Activated CD4-positive, alpha-beta T cell treated with anti-CD3 and anti-CD28 coated beads, Interleukin-2, Interleukin-4, amounts not matched to agents 100 ng/mL and 50 ng/mL, durations not matched to agents 16 hours and 8 hours (primary cell): ENCODE measurements around the gene PLA2G5.
"Not testable (repeated sequence)": the region's sequence is repeated elsewhere in the genome, so short reads cannot be mapped to it uniquely, and the experiment has no call there.

ENCODE experiments used
- DNase-seq: peaks from one replicate; pipeline ENCODE4 v3.0.0-alpha.2; 2020; ENCODE audit warnings: low spot score

Gene PLA2G5, protein sequence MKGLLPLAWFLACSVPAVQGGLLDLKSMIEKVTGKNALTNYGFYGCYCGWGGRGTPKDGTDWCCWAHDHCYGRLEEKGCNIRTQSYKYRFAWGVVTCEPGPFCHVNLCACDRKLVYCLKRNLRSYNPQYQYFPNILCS

GRCh38 chr1:20069874-20070273, at the start of gene PLA2G5:
Gene PLA2G5 (plus strand): TSS chr1:20070194. CDS start chr1:20084831, 14,637 bp downstream.
- DNase-seq, result no peak

GRCh38 chr1:20028125-20028524, 41.9 kb upstream of the PLA2G5 start:
- no peak for DNase-seq

DNA sequence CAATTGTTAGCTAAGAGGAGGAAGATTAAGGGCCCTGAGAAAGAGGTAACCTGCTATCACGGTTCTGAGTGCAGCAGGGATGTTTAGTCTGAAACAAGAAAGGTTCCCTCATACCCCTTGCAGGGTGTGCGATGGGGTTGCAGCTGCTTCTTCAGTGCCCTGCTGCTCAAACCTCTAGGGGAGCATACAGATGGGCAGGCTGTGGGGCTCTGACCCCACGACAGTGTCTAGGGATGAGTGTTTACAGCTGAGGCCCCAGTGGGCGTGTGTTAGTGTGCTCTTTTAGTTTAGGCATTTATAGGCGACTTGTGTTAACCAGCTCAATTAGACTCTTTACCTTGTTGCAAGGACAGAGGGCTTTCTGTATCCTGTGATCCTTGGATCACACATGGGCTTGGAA, 41.3 kb upstream of the PLA2G5 start:
- DNase-seq, result no peak

DNA sequence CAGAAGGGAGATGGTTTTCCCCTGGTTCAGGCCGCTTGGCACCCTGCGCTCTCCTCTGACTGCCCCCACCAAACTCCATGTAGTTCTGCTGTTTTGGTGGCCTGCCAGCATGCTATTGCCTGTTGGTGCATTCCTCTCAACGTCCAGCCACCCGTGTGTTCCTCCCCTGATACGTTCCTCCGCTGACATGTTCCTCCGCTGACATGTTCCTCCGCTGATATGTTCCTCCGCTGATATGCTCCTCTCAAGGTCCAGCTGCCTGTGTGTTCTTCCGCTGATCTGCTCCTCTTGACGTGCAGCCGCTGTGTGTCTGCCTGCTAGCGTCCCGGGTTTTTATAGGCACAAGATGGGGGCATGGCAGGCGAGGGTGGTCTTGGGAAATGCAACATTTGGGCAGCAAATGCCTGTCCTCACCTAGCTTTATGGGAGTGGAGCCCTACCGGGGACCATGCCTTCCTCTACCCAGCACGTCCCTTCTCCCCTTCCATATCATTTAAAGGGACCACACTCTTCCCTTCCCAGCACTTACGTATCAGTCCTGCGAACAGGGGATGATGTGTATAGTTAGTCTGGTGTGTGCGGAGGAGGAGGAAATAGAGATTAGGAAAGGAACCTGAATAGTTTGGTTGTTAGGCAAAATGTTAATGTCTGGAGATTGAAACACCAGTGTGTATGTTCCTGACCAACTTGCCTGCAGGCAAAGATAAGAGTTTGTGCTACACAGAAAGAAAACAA, 40.6 kb upstream of the PLA2G5 start:
- DNase-seq, result no peak

DNA sequence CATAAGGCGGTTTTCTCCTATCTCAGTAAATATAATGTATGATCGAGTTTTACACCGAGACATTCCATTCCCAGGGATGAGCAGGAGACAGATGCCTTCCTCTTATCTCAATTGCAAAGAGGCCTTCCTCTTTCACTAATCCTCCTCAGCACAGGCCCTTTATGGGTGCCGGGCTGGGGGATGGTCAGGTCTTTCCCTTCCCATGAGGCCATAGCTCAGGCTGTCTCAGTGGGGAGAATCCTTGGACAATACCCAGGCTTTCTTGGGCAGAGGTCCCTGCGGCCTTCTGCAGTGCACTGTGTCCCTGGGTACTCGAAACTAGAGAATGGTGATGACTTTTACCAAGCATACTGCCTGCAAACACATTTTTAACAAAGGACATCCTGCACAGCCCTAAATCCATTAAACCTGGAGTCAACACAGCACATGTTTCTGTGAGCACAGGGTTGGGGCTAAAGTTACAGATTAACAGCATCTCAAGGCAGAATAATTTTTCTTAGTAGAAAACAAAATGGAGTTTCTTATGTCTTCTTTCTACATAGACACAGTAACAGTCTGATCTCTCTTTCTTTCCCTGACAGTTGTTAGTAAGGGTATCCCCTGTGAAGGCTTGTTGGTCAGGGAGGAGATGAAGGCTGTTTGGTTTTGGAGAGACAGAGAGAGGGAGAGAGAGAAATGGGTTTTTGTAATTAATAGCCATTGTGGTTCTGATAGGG, 39.4 kb upstream of the PLA2G5 start:
- not testable (repeated sequence) for DNase-seq

- no peak for DNase-seq
Measured at GRCh38 chr1:20031161-20031560, 38.8 kb upstream of the PLA2G5 start.

DNA sequence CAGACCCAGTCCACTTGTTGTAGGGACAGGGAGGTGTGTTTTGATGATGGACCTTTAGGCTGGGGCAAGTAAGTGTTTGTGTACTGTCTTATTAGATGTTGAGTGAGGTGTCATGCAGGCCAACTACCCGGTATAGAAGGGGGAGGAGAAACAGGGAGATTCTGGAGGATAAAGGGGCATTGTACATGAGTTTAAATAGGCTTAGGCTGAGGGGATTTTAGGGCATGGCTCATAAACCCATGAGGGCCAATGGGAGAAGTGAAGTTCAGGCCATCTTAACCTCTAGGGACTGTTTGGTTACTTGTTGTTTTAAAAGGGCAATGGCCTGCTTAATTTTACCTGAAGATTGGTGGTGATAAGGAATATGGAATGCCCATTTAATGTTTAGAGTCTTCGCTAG, 38.2 kb upstream of the PLA2G5 start:
- no peak for DNase-seq

DNA sequence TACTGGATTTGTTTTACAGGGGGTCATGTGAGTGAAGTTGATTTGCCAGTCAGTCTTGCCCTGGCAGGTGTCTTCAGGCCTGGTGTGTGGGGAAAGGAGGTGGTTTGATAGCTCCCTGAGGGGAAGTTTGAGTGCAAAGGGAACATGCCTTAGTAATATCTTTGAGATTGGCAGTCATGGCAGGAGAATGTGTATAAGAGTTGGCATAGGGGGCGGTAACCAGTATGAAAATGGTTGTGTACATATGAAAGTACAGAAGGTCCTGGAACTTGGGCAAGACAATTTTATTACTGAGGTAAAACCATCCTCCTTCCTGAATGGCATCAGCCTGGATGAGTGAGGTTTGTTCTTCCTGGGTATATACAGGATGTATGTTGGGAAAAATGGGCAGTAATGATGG, 37.6 kb upstream of the PLA2G5 start:
- no peak for DNase-seq

- no peak for DNase-seq
Measured at GRCh38 chr1:20033420-20033819, 36.6 kb upstream of the PLA2G5 start.

DNA sequence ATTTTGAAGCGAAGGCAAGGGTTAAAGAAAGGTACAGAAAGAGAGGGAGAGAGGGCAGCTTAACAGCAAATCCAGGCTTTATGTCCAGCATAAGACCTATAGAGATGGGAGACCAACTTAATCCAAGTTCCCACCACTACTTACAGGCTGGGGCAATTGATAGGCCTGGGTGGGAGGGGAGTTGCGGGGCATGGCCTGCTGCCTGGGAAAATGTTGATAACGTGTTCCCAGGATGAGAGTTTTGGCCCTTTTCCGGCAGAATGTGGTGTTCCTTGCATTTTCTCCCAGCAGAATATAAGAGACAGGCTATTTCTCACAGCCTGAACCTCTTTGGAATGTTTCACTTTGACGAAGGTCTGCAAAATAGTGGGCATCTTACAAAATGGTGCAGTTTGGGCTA, 34.9 kb upstream of the PLA2G5 start:
- DNase-seq, result no peak

GRCh38 chr1:20037877-20038276, 32.1 kb upstream of the PLA2G5 start:
- no peak for DNase-seq

DNA sequence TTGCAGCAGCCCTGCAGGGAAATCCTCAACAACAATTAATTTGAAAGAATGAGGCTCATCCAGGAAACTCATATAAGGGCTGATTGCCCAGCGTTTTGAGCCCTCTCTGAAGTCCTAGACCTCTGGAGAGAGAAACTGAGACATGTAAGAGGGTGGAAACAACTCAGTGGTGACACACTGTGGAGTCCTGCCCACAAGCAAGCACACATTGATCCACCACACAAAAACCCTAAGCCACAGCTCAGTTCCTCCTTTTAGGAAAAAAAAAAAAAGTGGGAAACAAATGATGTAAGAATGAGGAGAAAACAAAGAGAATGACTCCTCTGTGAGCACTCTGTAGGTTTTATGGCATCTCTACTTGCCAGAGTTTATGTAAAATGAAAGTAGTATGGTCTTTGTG, 22.9 kb upstream of the PLA2G5 start:
- DNase-seq, result no peak

- no peak for DNase-seq
Measured at GRCh38 chr1:20048563-20048962, 21.4 kb upstream of the PLA2G5 start.

DNA sequence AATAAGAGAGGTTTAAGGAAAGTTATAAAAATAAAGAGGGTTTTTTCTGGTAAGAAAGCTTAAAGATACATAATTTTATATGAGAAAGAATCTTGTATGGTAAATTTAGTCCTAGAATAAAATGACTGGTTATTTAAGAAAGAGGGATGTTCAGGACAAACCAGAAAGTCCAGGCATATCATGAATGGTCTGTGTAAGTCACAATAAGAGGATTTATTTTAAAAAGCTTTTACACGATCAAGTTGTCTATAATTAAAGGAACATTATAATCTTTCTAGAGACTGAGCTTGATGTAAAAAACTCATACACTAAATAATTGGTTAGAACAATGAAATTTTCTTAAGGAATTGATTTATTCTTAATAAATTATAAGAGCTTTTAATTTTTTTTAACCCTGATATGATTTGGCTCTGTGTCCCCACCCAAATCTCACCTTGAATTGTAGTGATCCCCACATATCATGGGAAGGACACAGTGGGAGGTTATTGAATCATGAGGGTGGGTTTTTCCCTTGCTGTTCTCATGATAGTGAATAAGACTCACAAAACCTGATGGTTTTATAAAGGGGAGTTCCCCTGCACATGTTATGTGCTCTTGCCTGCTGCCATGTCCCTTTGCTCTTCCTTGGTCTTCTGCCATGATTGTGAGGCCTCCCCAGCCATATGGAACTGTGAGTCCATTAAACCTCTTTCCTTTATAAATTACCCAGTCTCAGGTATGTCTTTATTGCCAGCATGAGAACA, 20.8 kb upstream of the PLA2G5 start:
- not testable (repeated sequence) for DNase-seq

DNA sequence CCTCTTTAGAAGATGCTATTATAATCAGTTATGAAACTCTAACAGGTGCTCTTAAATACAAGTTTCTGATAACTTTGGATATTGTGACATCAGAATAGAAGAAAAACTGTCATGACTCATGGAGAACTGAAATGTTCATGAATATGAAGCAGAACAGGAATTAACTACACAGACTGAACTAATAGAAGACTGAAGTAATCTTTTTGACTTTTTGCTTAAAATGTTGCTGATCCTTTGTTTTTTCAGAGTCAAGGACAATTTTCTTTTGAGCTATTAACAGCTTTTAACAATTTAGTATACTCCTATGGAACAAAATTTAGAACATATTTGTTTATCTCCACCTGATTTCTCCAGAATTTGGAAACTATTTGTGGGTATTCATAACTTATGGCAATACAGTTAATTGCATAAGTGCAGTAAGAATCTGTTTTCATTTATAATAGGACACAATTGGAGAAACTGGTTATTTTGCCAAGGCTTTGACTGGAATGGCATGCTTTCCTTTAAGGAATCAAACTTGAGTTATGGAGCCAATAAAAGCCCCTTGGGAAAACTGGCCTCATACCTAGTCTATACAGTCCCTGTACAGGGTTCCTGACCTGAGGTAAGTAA, 18.7 kb upstream of the PLA2G5 start:
- no peak for DNase-seq

DNA sequence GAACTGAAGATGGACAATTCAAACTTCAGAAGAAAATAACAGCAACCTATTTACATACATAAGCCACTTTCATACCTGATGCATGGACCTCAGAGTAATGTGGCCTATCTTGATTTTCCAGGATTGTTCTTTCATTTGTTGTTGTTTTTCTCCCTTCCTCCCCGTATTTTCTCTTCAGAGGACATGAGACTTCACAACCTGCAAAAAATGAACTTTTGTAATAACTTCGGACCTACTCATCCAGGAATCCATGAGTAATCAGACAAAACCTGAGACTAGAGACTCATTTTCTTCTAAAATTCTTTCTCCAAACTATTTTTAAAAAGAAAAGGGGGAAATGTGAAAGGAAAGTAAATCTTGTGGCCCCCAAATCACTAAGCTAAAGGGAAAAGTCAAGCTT, 17.6 kb upstream of the PLA2G5 start:
- no peak for DNase-seq

GRCh38 chr1:20057886-20058420, 12.0 kb upstream of the PLA2G5 start:
- DNase-seq, result no peak

DNA sequence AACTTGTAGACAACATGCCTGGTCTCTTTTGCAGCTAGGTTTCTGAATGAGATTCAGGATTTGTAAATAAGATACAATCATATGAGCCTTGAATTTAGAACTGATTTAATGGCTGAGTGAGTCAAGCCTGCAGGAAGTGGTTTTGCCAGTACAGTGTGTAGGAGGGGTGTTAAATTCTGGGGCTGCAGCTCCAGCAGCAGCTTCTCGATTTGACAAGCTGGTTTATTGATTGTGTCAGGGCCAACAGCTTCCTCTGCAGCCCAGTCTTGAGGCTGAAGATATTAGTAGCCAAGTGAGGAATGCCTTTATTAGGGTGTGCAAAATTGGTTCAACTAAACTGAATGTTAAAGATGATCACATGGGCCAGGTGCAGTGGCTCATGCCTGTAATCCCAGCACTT, 11.5 kb upstream of the PLA2G5 start:
- peak; percentile 79 for DNase-seq

DNA sequence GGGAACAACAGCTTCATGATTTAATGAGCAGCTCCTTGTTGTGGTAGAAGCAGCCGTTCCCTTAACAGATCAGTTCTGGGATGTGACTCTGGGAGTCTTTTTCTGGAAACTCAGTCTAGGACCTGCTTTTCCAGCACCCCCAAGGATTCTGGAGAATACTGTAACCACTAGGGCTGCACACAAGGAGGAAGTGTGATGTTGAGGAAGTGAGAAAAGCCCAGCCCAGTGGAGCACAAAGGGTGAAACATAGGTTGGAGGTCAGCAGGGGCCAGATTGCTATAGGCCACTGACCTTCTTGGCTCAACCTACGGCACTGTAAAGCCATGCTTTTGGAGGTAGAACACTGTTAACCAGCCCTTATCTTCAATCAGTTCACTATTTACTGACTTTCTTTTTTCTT, 10.1 kb upstream of the PLA2G5 start:
- no peak for DNase-seq

DNA sequence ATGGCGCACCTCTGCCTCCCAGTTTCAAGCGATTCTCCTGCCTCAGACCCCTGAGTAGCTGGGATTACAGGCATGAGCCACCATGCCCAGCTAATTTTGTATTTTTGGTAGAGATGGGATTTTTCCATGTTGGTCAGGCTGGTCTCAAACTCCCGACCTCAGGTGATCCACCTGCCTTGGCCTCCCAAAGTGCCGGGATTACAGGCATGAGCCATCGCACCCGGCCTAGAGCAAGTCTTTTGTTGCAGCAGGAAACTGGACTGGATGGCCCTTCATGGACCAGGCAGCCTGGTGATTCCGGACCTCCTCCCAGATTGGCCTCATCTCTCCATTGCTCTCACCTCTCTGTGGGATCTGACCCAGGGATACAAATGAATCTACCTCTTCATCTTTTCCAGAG, 9.2 kb upstream of the PLA2G5 start:
- not testable (repeated sequence) for DNase-seq

DNA sequence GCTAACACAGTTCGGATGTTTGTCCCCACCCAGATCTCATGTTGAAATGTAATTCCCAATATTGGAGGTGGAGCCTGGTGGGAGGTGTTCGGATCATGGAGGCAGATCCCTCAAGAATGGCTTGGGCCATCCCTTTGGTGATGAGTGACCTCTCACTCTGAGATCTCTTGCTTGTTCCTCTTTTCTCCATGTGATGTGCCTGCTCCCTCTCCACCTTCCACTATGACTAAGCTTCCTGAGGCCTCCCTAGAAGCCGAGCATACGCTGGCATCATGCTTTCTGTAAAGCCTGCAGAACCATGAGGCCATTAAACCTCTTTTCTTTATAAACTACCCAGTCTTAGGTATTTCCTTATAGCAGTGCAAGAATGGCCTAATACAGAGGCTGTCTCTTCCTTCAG, 8.1 kb upstream of the PLA2G5 start:
- no peak for DNase-seq

- DNase-seq, result no peak
Measured at GRCh38 chr1:20063861-20064292, 6.1 kb upstream of the PLA2G5 start.
